Endothelial cell (in vitro differentiated cells): ENCODE results near the gene CSF1R. TPM values are rescaled to one million over a fixed set of nuclear protein-coding genes. Genes with fewer than 3 reads are reported as not detected.
"Not testable (repeated sequence)": the region's sequence is repeated elsewhere in the genome, so short reads cannot be mapped to it uniquely, and the experiment has no call there.

Source experiments
- DNase-seq: peaks from one replicate; pipeline ENCODE4 v3.0.0; 2021; ENCODE audit warnings: low spot score
- H3K27ac Mint-ChIP-seq: one replicate; pipeline ENCODE4 v1.8.0; 2021; ENCODE audit warnings: mixed read lengths, inconsistent platforms; ENCODE audit not compliant: unreplicated experiment
- H3K27me3 Mint-ChIP-seq: one replicate; pipeline ENCODE4 v1.8.0; 2021; ENCODE audit warnings: mild to moderate bottlenecking, moderate library complexity, mixed read lengths, inconsistent platforms; ENCODE audit not compliant: unreplicated experiment
- H3K36me3 Mint-ChIP-seq: one replicate; pipeline ENCODE4 v1.8.0; 2021; ENCODE audit warnings: mild to moderate bottlenecking, low read depth, mixed read lengths, inconsistent platforms; ENCODE audit not compliant: unreplicated experiment
- H3K4me1 Mint-ChIP-seq: one replicate; pipeline ENCODE4 v1.8.0; 2021; ENCODE audit warnings: mild to moderate bottlenecking, mixed read lengths, inconsistent platforms; ENCODE audit not compliant: unreplicated experiment
- H3K4me3 Mint-ChIP-seq: one replicate; pipeline ENCODE4 v1.8.0; 2021; ENCODE audit warnings: mild to moderate bottlenecking, mixed read lengths, inconsistent platforms; ENCODE audit not compliant: unreplicated experiment
- H3K9me3 Mint-ChIP-seq: one replicate; pipeline ENCODE4 v1.8.0; 2021; ENCODE audit warnings: mixed read lengths, inconsistent platforms; ENCODE audit not compliant: unreplicated experiment
- total RNA-seq: library from RNA; stranded (reverse); fragmentation: NEBNext Ultra II Directional; extraction: Animal tissue kit (Norgen Biotek cat#: 25700); gene quantifications from one replicate; pipeline ENCODE4 v1.2.1, GENCODE V29; 2021; ENCODE audit not compliant: unreplicated experiment
- TF ChIP-seq, protein P1 (sequence below): fragments of 200-600 bp; sonication (generic); IDR thresholded peaks from one replicate; pipeline ENCODE4 v1.5.0; 2021; ENCODE audit warnings: antibody characterized with exemption; ENCODE audit not compliant: unreplicated experiment

The CSF1R gene
- total RNA-seq, 1 donor from 2014 or later, result 2.7 TPM

DNA sequence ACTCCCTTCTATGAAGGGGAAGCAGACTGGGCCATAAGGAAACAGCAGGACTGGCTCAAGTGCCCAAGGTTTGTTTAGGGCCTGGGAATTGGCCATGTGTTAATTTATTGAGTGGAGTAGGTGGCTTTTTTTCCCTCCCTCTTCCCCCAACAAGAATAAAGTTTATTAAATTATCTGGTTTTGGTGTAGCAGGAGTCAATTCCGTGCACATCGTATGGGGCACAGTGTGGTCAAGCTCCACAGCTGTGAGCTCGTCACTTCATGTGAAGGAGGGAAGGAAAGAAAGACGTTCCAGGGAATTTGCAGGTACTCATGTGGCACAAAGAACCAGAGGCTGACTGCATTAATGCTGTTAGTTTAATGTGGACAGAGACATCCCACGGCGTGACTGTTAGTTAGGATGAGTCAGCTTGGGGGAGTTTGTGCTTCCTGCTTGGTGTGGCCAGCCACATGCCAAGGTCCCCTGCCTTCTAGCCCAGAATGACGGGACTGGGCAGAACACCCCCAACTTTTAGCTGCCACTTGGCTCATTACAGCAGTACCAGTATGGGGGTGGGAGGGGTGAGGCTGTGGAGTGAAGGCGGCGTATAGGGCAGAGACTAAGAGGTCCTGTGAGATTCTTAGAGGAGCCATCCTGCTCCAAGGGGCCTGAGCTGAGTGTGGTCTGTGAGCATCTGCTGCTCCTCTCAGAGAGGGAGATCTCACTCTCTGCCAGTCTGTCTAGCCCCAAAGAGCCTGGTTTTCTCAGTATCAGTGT is 33.2 kb downstream of the CSF1R start:
- peak overlapping the region; percentile 24 for H3K27ac Mint-ChIP-seq
- H3K27me3 Mint-ChIP-seq, result peaks cover 10% of the 10 kb centered on the region
- peaks cover 46% of the 10 kb centered on the region for H3K36me3 Mint-ChIP-seq
- H3K4me1 Mint-ChIP-seq, result peaks cover 18% of the 10 kb centered on the region
- no peak overlapping the region for H3K4me3 Mint-ChIP-seq
- no peaks in the 10 kb centered on the region for H3K9me3 Mint-ChIP-seq
- DNase-seq, result no peak
- TF ChIP-seq, protein P1, sequence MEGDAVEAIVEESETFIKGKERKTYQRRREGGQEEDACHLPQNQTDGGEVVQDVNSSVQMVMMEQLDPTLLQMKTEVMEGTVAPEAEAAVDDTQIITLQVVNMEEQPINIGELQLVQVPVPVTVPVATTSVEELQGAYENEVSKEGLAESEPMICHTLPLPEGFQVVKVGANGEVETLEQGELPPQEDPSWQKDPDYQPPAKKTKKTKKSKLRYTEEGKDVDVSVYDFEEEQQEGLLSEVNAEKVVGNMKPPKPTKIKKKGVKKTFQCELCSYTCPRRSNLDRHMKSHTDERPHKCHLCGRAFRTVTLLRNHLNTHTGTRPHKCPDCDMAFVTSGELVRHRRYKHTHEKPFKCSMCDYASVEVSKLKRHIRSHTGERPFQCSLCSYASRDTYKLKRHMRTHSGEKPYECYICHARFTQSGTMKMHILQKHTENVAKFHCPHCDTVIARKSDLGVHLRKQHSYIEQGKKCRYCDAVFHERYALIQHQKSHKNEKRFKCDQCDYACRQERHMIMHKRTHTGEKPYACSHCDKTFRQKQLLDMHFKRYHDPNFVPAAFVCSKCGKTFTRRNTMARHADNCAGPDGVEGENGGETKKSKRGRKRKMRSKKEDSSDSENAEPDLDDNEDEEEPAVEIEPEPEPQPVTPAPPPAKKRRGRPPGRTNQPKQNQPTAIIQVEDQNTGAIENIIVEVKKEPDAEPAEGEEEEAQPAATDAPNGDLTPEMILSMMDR, result no peak

DNA sequence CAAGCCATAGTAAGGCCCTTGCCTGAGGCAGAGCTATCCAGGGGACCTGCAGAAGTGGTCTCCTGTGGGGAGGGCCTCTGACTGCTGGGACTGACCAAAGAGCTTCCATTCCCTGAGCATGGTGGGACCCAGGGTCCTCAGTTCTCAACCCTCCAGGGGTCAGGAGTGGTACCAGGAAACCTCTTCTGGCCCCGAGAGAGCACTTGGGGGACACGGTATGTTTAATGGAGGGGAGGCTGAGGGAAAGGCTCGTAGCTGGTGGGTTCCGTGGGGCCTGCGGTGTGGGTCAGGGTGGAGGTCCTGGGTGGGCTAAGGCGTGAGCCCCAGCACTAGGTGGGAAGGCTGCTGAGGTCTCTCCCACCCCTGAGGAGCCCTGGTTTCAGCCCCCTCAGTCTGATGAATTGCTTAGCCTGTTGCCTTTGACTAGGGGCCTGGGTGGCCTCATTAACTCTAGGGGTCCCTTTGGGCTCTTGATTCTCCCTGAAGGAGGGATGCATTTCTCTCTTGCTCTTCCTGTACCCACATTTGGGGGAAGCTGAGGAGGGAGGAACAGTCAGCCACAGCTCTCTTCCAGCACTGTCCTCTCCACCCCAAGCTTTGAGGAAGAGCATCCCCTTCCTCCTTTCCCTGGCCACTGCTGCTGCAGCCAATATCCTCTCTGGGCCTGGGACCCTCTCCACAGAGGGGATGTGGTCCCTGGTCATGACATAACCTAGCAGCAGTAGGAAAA is 34.0 kb downstream of the CSF1R start:
- Mint-ChIP-seq H3K9me3 (no peaks in the 10 kb centered on the region), H3K4me3 (no peak overlapping the region), H3K27me3 (peaks cover 11% of the 10 kb centered on the region), H3K27ac (peak overlapping the region; percentile 24), H3K36me3 (peaks cover 48% of the 10 kb centered on the region), H3K4me1 (peaks cover 18% of the 10 kb centered on the region)
- no peak for DNase-seq
- TF ChIP-seq, protein P1, result no peak

GRCh38 chr5:150051657-150052195 is 34.6 kb downstream of the CSF1R start:
- no peak overlapping the region for H3K4me3 Mint-ChIP-seq
- H3K9me3 Mint-ChIP-seq, result no peaks in the 10 kb centered on the region
- H3K36me3 Mint-ChIP-seq, result peaks cover 44% of the 10 kb centered on the region
- peaks cover 7% of the 10 kb centered on the region for H3K27me3 Mint-ChIP-seq
- TF ChIP-seq, protein P1, result no peak
- no peak overlapping the region for H3K27ac Mint-ChIP-seq
- H3K4me1 Mint-ChIP-seq, result peaks cover 18% of the 10 kb centered on the region
- DNase-seq, result no peak

DNA sequence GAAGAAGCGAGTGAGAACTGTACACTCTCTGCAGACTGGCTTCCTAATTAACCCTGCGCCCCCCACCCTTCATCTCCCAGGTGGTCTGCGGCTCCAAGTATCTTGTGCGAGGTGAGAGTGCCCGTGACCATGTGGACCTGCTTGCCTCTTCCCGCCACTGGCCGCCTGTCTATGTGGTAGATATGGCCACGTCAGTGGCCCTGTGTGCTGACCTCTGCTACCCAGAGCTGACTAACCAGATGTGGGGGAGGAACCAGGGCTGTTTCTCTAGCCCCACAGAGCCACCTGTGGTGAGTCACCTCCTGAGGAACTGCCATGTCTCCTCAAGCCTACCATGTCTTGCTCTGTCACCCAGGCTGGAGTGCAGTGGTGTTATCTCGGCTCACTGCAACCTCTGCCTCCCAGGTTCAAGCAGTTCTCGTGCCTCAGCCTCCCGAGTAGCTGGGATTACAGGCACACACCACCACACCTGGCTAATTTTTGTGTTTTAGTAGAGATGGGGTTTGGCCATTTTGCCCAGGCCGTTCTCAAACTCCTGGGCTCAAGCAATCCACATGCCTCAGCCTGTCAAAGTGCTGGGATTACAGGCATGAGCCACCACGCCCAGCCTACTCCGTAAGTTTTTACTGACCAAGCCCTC is 36.1 kb downstream of the CSF1R start:
- not testable (repeated sequence) for H3K27ac Mint-ChIP-seq, H3K27me3 Mint-ChIP-seq, H3K4me3 Mint-ChIP-seq, H3K9me3 Mint-ChIP-seq, DNase-seq
- peaks cover 18% of the 10 kb centered on the region for H3K4me1 Mint-ChIP-seq
- peaks cover 44% of the 10 kb centered on the region for H3K36me3 Mint-ChIP-seq

DNA sequence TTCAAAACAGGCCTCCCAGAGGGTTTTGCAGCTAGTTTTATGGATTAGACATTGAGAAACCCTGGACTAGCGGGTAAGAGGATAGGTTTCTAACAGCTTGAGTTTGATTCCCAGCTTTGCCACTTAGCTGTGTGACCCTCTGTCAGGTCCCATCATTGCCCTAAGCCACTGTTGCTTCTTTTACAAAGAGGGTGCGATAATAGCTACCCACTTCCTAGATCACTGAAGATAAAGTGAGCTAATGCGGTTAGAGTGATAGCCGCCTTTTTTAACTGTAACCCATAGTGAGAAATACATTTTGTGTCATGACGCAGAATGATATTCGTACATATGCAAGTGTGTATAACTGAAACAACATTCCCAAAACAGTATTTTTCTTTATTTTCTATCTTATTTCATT is 40.3 kb downstream of the CSF1R start:
- H3K4me1 Mint-ChIP-seq, result peaks cover 16% of the 10 kb centered on the region
- H3K27ac Mint-ChIP-seq, result no peak overlapping the region
- H3K9me3 Mint-ChIP-seq, result no peaks in the 10 kb centered on the region
- H3K4me3 Mint-ChIP-seq, result no peak overlapping the region
- peaks cover 50% of the 10 kb centered on the region for H3K36me3 Mint-ChIP-seq
- TF ChIP-seq, protein P1, result no peak
- H3K27me3 Mint-ChIP-seq, result peaks cover 3% of the 10 kb centered on the region
- DNase-seq, result no peak
